Body of pancreas (tissue), 4 donors: Measurements from ENCODE around the gene CCN2. TPM values are rescaled to one million over a fixed set of nuclear protein-coding genes. Genes with fewer than 3 reads are reported as not detected.

Experiments
- ATAC-seq: fragments of 150-250 bp; one replicate; pipeline ENCODE4 v1.9.1; 2016
- DNase-seq, 4 donors: peaks; one replicate each; pipeline ENCODE4 v3.0.0-alpha.2; 2019
- H3K27ac ChIP-seq, 4 donors: fragments of 200-600 bp; sonication (generic); 1 replicate in 3 of 4; 2 replicates in 1 of 4; pipeline versions ENCODE4 v1.5.1 to v1.6.1; 2016 to 2019; ENCODE audit warnings: mild to moderate bottlenecking in 1 of 4, mixed read lengths in 1 of 4, moderate library complexity in 1 of 4
- H3K27me3 ChIP-seq, 2 donors: fragments of 200-600 bp; sonication (generic); one replicate each; pipeline ENCODE4 v1.6.0; 2016; ENCODE audit warnings: mild to moderate bottlenecking in 1 of 2
- H3K36me3 ChIP-seq, 2 donors: fragments of 200-600 bp; sonication (generic); replicated peaks in 1 of 2; 2 replicates each; pipeline ENCODE4 v1.5.1; 2016; ENCODE audit warnings: low read depth in 2 of 2; ENCODE audit not compliant: insufficient read depth in 1 of 2
- H3K4me1 ChIP-seq: fragments of 200-600 bp; sonication (generic); one replicate; pipeline ENCODE4 v1.6.0; 2016
- H3K4me3 ChIP-seq, 2 donors: fragments of 200-600 bp; sonication (generic); 1 replicate in 1 of 2; 2 replicates in 1 of 2; pipeline ENCODE4 v1.5.1; 2016 to 2019
- H3K9me3 ChIP-seq, 3 donors: fragments of 200-600 bp; sonication (generic); 1 replicate in 2 of 3; 2 replicates in 1 of 3; pipeline ENCODE4 v1.5.1; 2016
- POLR2A ChIP-seq, 3 donors: fragments of 450-650 bp; IDR thresholded peaks; one replicate each; pipeline ENCODE4 v1.6.1; 2016; ENCODE audit warnings: antibody characterized with exemption in 3 of 3, mild to moderate bottlenecking in 2 of 3
- WGBS, 2 donors: methylation state at CpG; one replicate each; pipeline ENCODE4 v1.1.5; 2017; 5-methylcytosine and 5-hydroxymethylcytosine counted together
- intact Hi-C: fragments of 100-400 bp; cut with DNase I; formaldehyde crosslinking; loops from one replicate; pipeline ENCODE4 v1.15.1; 2023
- total RNA-seq, 2 donors: library from RNA; depleted of rRNA; stranded (reverse); fragments of >200 nt; gene quantifications; one replicate each; pipeline ENCODE4 v1.1.0, GENCODE V29; 2016
- TF ChIP-seq, protein P1 (sequence below), 7 experiments: fragments of 450-650 bp in 4 of 7; fragments of 200-600 bp in 3 of 7; sonication (generic) in 3 of 7; IDR thresholded peaks; one replicate each; pipeline ENCODE4 v1.5.1; 2016 to 2019; ENCODE audit warnings: antibody characterized with exemption in 7 of 7

The CCN2 gene
- total RNA-seq, 2 donors from 2014 or later: 109 to 203 TPM

DNA sequence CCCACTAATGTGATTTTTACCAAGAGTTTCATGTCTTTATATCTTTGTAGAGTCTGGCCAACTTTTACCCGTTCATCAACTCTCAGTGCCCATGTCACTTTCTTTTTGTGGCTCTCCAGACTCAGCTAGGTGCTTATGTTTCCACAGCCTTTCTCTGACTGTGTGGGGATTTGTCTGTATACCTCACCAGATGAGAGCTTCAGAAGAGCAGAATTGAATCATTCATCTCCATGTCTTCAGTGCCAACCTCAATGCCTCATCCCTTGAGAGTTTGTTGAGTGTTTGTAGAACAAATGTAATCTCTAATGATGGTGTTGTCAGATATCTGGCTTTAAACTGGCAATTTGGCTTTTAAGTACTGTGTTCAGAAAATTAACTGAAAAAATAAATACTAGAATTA is 16.8 kb upstream of the CCN2 start:
- DNase-seq (no peak), ATAC-seq (no peak)
- no peaks in the 10 kb centered on the region for H3K36me3 ChIP-seq
- intact Hi-C loops: no loop called here
- 48 to 86% methylated on average over 1 of the region's 1 CpG for WGBS, 2 donors
- H3K27me3 ChIP-seq: no peaks in the 10 kb centered on the region
- H3K27ac ChIP-seq: no peak overlapping the region
- H3K4me3 ChIP-seq: no peak overlapping the region
- no peak for TF ChIP-seq POLR2A (IDR thresholded peaks at IDR 0.05)
- TF ChIP-seq, protein P1, sequence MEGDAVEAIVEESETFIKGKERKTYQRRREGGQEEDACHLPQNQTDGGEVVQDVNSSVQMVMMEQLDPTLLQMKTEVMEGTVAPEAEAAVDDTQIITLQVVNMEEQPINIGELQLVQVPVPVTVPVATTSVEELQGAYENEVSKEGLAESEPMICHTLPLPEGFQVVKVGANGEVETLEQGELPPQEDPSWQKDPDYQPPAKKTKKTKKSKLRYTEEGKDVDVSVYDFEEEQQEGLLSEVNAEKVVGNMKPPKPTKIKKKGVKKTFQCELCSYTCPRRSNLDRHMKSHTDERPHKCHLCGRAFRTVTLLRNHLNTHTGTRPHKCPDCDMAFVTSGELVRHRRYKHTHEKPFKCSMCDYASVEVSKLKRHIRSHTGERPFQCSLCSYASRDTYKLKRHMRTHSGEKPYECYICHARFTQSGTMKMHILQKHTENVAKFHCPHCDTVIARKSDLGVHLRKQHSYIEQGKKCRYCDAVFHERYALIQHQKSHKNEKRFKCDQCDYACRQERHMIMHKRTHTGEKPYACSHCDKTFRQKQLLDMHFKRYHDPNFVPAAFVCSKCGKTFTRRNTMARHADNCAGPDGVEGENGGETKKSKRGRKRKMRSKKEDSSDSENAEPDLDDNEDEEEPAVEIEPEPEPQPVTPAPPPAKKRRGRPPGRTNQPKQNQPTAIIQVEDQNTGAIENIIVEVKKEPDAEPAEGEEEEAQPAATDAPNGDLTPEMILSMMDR (IDR thresholded peaks at IDR 0.05): no peak
- no peaks in the 10 kb centered on the region for H3K9me3 ChIP-seq
- no peaks in the 10 kb centered on the region for H3K4me1 ChIP-seq

DNA sequence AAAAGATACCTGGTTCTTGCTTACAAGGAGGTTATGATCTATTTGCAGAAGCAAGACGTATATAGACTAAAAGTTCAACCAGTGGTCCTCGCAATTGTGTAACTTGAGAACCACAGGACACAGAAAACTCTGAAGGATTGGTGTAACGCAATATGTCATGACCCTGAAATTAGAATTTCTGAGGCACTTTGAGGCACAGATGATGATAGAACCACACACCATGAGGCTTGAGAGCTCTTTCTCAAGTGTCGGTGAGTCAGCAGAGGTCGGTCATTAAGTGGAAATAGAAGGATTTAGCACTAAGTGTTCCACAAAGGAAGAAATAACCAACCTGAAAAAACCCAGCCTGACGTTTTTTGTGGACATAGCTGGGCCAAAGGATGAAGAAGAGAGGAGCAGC is 15.3 kb upstream of the CCN2 start:
- TF ChIP-seq, protein P1 (IDR thresholded peaks at IDR 0.05): no peak
- no peak for TF ChIP-seq POLR2A (IDR thresholded peaks at IDR 0.05)
- Histone ChIP-seq H3K9me3 (no peaks in the 10 kb centered on the region), H3K27ac (no peak overlapping the region), H3K36me3 (no peaks in the 10 kb centered on the region), H3K4me3 (no peak overlapping the region), H3K27me3 (no peaks in the 10 kb centered on the region), H3K4me1 (no peaks in the 10 kb centered on the region)
- intact Hi-C loops: no loop called here
- no peak for DNase-seq
- WGBS, 2 donors: 78 to 86% methylated on average over 6 of the region's 6 CpGs
- ATAC-seq: no peak

DNA sequence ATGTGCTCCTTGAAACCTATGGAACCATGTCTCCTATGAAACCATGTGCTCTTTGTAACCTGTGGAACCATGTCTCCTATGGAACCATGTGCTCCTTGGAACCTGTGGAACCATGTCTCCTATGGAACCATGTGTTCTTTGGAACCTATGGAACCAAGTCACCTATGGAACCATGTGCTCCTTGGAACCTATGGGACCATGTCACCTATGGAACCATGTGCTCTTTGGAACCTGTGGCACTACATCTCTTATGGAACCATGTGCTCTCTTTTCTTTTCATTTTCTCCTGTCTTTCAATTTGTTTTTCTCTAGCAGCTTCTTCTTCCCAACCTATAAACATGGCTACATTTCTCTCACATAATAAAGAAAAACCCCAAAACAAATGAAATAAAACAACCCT is 11.9 kb upstream of the CCN2 start:
- Histone ChIP-seq H3K27ac (no peak overlapping the region), H3K4me3 (no peak overlapping the region), H3K9me3 (no peaks in the 10 kb centered on the region), H3K27me3 (no peaks in the 10 kb centered on the region), H3K36me3 (no peaks in the 10 kb centered on the region), H3K4me1 (peaks cover 6% of the 10 kb centered on the region)
- intact Hi-C loops: no loop called here
- TF ChIP-seq, protein P1 (IDR thresholded peaks at IDR 0.05): no peak
- no peak for TF ChIP-seq POLR2A (IDR thresholded peaks at IDR 0.05)
- no peak for DNase-seq
- ATAC-seq: no peak

DNA sequence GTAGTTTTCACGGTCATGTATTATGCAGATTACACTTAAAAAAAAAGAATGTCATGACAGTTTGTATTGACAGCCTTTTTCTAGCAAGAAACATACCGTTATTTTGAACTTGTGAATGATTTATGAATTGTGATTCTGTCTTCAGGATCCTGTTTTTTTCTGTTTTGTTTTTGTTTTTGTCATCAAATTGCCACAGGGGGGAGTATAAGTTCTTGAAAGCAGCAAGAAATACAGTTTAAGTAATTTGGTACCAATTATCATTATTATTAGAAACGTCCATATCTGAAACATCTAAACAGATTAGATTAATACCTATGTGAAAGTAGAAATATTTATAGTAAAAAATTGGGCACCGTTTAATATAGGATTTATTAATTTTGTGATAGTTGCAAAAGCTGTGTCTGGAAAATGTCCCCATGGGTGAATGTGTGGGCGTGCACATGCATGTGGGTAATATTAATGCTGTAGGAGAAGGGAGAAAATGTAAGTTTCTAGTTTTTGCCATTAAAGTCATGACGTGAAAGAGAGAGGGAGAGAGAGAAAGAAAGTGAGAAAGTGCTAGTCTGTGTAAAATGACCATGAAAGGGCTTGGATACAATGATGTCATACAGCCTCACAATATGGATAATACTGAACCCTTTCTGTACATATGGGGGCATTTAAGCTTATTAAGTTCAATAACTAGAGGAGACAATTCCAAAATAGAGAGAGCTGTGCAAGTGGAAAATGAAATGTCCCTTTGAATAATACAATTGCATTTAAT is 9.4 kb upstream of the CCN2 start:
- no peak for TF ChIP-seq POLR2A (IDR thresholded peaks at IDR 0.05)
- TF ChIP-seq, protein P1 (IDR thresholded peaks at IDR 0.05): no peak
- intact Hi-C loops: no loop called here
- no peak for DNase-seq
- no peak for ATAC-seq
- H3K36me3 ChIP-seq: no peaks in the 10 kb centered on the region
- H3K4me1 ChIP-seq: peaks cover 6% of the 10 kb centered on the region
- H3K9me3 ChIP-seq: no peaks in the 10 kb centered on the region
- WGBS, 2 donors: 56 to 63% methylated on average over 6 of the region's 6 CpGs
- no peaks in the 10 kb centered on the region for H3K27me3 ChIP-seq
- H3K27ac ChIP-seq: no peak overlapping the region
- H3K4me3 ChIP-seq: no peak overlapping the region
